HK-2 (cell line): ENCODE measurements around the gene SETD7.
A peak's percentile ranks its signal among the peaks of the same experiment; 100 is the strongest.
"Not testable (repeated sequence)": the region's sequence is repeated elsewhere in the genome, so short reads cannot be mapped to it uniquely, and the experiment has no call there.

Experiments
- DNase-seq: peaks from one replicate; pipeline ENCODE4 v3.0.0-alpha.2; 2018; ENCODE audit not compliant: unreplicated experiment

SETD7 gene

DNA sequence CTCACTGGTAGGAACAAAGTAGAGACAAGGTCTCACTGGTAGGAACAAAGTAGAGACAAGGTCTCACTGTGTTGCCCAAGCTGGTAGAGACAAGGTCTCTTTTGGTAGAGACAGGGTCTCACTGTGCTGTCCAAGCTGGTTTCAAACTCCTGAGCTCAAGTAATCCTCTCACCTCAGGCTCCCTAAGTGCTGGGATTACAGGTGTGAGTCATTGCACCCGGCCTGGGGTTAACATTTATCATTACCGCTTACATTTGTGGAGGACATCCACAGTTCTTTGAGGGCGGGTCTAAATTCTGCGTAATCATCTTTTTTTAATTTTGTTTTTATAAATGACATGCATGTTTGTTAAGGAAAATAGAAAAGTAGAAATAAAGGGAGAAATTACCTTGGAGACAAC lies 90.1 kb downstream of the SETD7 start:
- no peak for DNase-seq

DNA sequence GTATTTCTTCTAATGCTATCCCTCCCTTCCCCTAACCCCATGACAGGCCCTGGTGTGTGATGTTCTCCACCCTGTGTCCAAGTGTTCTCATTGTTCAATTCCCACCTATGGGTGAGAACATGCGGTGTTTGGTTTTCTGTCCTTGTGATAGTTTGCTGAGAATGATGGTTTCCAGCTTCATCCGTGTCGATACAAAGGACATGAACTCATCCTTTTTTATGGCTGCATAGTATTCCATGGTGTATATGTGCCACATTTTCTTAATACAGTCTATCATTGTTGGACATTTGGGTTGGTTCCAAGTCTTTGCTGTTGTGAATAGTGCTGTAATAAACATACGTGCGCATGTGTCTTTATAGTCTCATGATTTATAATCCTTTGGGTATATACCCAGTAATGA lies 91.5 kb downstream of the SETD7 start:
- not testable (repeated sequence) for DNase-seq

DNA sequence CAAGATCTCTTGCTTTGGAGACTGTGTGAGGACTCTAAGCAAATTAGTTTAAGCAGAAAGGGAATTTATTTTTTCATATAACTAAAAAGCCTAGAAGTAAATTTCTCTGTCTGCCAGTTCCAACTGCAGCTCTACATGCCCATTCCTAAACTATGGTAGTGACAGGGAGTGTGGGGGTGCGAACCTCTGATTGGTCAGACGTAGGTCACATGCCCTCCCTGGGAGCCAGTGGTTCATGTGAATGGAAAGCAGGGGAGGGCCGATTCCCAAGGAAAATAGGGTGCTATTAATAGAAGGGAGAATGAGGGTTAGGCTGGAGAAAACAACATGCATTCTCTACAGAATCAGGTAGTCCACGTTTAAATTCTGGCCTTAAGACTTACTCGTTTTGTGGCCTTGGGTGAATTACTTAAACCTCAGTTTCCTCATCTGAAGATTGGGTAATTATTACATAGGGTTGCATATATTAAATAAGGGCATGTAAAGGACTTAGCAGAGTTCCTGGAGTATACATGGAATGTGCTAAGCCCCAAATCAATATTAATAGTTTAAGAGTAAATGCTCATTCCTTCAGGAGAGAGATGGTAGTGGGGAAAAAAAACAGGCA lies 94.9 kb downstream of the SETD7 start:
- no peak for DNase-seq

DNA sequence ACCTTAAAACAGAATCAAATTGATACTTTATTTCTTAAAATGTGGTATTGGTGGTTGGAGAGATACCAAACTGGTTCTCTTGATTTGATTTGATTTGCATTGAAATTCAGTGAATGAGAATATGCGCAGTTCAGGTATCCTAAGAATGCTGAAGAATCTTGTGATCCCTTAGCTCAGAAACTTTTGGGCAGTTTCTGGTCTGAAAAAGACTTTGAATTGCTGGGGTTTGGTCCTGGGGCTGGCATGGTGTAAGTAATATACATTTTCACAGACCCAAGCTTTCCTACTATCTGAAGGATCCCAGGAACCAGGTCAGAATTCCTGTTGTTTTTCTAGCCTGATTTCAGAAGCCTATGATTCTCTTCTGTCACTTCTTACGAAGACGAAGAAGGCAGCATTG lies 95.5 kb downstream of the SETD7 start:
- no peak for DNase-seq

GRCh38 chr4:139458999-139459398 lies 97.0 kb downstream of the SETD7 start:
- DNase-seq, result no peak

DNA sequence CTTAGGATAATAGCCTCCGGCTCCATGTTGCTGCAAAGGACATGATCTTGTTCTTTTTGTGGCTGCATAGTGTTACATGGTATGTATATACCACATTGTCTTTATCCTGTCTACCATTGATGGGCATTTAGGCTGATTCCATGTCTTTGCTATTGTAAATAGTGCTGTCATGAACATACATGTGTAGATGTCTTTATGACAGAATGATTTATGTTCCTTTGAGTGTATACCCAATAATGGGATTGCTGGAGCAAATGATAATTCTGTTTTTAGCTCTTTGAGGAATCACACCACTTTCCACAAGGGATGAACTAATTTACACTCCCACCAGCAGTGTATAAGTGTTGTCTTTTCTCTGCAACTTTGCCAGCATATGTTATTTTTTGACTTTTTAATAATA lies 97.5 kb downstream of the SETD7 start:
- no peak for DNase-seq

DNA sequence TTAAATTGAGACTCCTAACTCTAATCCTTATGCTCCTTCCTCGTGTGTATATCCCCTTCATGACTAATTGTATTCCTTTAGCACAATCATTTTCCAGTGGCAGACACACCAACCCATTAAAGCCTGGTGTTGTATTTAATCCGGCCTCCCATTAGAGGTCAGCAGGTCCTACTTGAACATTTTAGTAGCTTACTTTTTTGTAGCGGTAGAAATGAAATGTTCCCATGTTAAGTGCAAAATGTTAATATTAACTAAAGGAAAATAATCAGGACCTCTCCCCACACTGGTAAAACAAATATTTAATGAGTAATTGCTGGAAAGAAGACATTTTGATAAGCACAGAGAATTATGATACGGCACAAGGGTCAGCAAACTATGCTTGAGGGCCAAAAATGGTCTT lies 98.7 kb downstream of the SETD7 start:
- DNase-seq, result no peak

- no peak for DNase-seq
Observed at GRCh38 chr4:139455126-139455538, 100.9 kb downstream of the SETD7 start.

DNA sequence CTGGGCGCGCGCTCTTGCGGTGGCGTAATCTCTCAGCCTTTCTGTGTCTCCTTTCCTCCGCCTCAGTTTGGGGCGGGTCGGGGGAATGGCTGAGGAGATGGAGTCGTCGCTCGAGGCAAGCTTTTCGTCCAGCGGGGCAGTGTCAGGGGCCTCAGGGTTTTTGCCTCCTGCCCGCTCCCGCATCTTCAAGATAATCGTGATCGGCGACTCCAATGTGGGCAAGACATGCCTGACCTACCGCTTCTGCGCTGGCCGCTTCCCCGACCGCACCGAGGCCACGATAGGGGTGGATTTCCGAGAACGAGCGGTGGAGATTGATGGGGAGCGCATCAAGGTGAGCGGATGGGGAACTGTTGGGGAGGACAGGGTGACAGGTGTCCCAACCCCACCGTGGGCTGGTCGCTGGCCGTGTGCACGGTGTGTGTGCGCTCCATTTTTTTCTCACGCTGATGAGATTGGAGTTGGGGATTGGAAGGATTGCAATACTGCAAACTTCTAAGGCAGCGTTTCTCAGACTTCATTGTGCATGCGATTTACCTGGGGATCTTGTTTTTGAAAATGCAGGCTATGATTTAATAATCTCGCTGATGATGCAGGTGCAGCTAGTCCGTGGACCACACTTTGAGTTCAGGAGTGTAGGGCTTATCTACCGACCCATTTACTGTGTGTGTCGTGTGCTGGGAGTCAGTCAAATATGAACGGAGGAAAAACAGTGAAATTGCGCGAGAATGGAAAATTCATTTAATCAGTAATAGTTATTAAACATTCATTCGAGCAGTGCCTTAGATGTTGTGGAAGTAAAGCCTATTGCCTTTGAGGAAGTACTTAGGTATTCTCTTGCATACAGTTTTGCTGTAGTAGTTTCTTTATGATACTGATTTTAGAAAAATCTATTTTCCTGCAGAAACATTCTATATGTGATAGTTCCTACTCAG lies 101.6 kb downstream of the SETD7 start, which contains the start of gene RAB33B:
Gene RAB33B (plus strand): TSS at position 11 of the 935 bp plus-strand sequence. CDS start 75 bp downstream, at position 86.
- DNase-seq, result no peak

- DNase-seq, result peak; percentile 96
Observed at GRCh38 chr4:139453371-139454110, 102.5 kb downstream of the SETD7 start.

DNA sequence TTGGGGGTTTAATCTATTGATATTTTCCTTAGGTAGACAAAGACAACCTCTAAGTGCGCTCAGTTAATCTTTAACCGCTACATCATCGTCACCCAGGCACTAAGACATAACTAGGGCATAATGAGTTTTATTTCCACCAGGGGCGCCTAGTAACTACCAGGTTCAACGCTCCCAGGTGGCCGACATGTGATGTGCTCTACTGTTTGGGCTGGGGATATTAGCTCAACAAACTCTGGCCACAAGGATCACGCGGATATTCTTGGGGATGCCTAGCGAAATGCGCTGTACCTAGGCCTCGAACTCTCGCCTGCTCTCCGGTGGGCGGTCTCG lies 103.0 kb downstream of the SETD7 start:
- peak; percentile 68 for DNase-seq

DNA sequence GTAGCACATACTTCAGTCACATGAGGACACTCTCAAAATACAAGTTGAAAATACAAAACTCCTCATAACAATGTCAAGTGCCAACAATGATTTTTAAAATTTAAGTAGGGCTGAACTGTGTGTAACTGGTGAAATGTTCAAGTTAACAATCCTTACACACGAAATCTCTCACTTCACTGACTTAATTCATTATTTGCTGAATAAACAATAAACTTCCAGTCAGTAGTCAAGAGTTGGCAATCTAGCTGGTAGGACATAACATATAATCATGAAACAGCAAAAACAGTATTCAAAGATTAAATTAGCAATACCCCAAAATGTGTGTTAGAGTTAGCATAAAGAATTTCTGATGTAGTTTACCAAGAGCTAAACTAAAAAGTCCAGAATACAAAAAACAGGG lies 104.0 kb downstream of the SETD7 start:
- DNase-seq, result no peak

- no peak for DNase-seq
Observed at GRCh38 chr4:139450586-139450985, 105.4 kb downstream of the SETD7 start.

- not testable (repeated sequence) for DNase-seq
Observed at GRCh38 chr4:139447078-139447477, 108.9 kb downstream of the SETD7 start.
